Nucleus accumbens (tissue), 56 donors: ENCODE data around the gene GALNT16.

Experiments
- DNase-seq, 56 donors: peaks; one replicate each; lab custom pipeline; 2025; lab: John Stamatoyannopoulos, UW

GALNT16 gene

DNA sequence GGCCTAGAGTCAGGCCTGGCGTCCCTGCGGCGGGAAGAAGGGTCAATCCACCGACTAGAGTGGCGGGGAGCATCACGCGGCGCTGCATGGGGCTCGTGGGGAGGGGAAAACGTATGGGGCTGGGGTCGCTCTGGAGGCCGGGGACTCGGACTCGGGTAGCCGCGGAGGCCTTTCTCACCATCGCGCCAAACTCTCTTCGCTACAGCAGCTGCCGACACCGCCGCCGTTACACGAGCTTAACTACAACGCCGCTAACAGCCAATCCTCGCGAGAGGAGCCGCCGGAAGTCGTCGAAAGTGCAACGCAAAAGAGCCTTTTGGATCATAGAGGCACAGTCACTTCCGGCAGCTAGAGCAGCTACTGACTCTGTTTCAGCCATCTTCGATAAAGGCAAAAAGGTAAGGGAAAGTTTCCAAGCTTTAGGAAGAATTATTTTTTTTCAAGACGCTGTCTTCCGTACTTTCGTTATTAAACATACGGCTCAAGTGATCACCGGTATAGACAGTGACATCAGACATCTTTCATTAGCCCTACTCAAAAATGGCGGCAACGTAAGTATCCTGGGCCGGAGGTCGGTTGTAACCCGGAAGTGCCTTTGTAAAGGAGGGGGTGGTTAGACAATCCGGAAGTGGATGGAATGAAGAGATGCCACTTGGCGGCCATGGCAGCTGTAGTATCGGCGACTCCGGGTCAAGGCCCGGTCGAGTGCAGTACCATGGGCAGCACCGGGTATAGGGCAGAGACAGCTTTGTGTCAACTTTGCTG, 138.3 kb downstream of the GALNT16 start, which contains the start of the genes ERH and SLC39A9:
Gene ERH (minus strand): TSS at position 247 of the 765 bp plus-strand sequence. CDS start 66 bp downstream, at position 181.
Gene SLC39A9 (plus strand): TSS at position 640 of the 765 bp plus-strand sequence. CDS start 678 bp downstream, outside the sequence.
- peak; percentile 31 to 97 (median 91) for DNase-seq

DNA sequence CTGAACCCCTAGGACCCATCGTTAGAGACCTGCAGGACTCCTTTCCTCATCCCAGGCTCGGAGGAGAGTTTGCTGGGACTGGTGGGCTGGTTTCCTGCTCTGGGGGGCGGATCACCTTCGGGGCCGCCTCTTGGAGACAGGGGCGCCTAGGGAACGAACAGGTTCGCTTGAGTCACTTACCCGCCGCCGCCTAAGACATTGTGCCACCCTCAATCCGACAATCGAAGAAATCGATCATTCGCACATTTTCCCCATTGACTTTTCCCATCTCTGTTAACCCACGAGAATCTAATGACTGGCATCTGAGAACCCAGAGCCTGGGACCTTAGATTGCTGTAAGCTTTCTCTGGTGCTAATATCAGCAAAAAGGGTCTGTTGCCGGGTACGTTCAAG, 138.9 kb downstream of the GALNT16 start:
- peak in 6 of 56 donors; percentile 4 to 80 (median 61) for DNase-seq

- no peak for DNase-seq
Observed at GRCh38 chr14:69399750-69400149, 139.8 kb downstream of the GALNT16 start.

DNA sequence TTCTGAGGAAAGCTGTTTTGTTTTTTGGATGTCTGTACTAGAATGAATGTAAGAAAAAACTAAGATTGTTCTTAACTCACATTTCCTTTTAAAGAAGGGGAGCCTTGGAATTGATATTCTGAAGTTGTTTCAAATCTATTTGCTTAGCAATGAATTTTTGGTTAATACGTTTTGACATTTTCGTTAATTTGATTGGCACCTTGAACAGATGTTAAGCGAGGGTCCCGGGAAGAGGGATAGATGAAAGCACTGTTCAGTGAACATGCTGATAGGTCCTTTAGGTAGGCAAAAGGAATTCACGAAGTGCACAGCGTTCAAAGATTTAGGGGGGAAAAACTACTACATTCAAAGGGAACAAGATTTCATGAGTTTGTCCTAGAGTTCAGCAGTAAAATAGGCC, 140.2 kb downstream of the GALNT16 start:
- DNase-seq: no peak

GRCh38 chr14:69401841-69402240, 141.9 kb downstream of the GALNT16 start:
- no peak for DNase-seq

DNA sequence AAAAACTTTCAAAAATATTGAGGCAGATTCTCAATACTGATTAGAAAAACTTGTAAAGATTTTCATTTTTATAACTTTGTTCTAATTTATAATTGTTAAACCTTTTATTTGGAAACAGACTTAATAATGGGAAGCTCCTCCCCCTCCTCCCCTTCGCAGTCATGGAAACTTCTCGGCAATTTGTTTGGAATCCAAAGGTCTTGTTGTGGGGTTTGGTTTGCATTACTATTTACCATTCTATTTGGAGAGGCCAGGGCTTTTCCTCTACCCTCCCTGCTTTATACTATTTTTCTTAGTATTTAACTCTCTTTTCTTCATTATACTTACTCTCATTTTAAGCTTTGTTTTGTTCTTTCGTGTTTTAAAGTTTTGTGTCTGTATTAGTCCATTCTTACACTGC, 144.5 kb downstream of the GALNT16 start:
- DNase-seq: no peak

DNA sequence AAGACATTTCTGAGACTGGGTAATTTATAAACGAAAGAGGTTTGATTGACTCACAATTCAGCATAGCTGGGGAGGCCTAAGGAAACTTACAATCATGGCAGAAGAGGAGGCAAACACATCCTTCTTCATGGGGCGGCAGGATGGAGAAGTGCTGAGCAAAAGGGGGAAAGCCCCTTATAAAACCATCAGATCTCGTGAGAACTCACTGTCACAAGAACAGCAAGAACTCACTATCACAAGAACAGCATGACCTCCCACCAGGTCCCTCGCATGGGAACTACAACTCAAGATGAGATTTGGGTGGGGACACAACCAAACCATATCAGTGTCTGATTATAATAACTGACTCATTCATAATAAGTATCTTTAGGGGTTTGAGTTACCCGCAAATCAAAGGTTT, 144.9 kb downstream of the GALNT16 start:
- DNase-seq: no peak

- DNase-seq: no peak
Observed at GRCh38 chr14:69405762-69406161, 145.8 kb downstream of the GALNT16 start.
